ENCODE data around the gene ZNF554. TPM values are rescaled to one million over a fixed set of nuclear protein-coding genes. Genes with fewer than 3 reads are reported as not detected.

ZNF554 gene
- total RNA-seq, 1 donor from 2014 or later, result 6.9 TPM

- TF ChIP-seq POLR2A (IDR thresholded peaks at IDR 0.05) (no peak), POLR2AphosphoS5 (IDR thresholded peaks at IDR 0.05; ENCODE audit: insufficient read depth in 1 of 2, low read depth in 1 of 2) (no peak), CTCF (IDR thresholded peaks at IDR 0.05) (no peak)
- no peaks in the 10 kb centered on the region for H3K4me1 ChIP-seq
- no peaks in the 10 kb centered on the region for H3K9me3 ChIP-seq
- H3K27ac ChIP-seq, result no peak overlapping the region
- no peak for DNase-seq (ENCODE audit: extremely low spot score in 2 of 2)
- peaks cover 0 to 30% of the 10 kb centered on the region in 2 donors for H3K36me3 ChIP-seq
- intact Hi-C loops (cut with DNase I), result no loop called here
- no peak overlapping the region for H3K4me3 ChIP-seq
- H3K27me3 ChIP-seq, result no peaks in the 10 kb centered on the region
Observed at GRCh38 chr19:2793577-2793976, 26.1 kb upstream of the ZNF554 start.

GRCh38 chr19:2795827-2796658 is 23.6 kb upstream of the ZNF554 start:
- H3K36me3 ChIP-seq, result peaks cover 0 to 42% of the 10 kb centered on the region in 2 donors
- no peak overlapping the region for H3K4me3 ChIP-seq
- TF ChIP-seq POLR2A (IDR thresholded peaks at IDR 0.05) (no peak), POLR2AphosphoS5 (IDR thresholded peaks at IDR 0.05; ENCODE audit: insufficient read depth in 1 of 2, low read depth in 1 of 2) (no peak), CTCF (IDR thresholded peaks at IDR 0.05) (no peak)

GRCh38 chr19:2796659-2797266 is 22.9 kb upstream of the ZNF554 start:
- DNase-seq (ENCODE audit: extremely low spot score in 2 of 2), result no peak
- Histone ChIP-seq H3K27ac (no peak overlapping the region), H3K36me3 (peaks cover 0 to 46% of the 10 kb centered on the region in 2 donors), H3K4me1 (no peaks in the 10 kb centered on the region), H3K9me3 (no peaks in the 10 kb centered on the region), H3K27me3 (no peaks in the 10 kb centered on the region), H3K4me3 (no peak overlapping the region)
- intact Hi-C loops (cut with DNase I), result no loop called here
- TF ChIP-seq CTCF (IDR thresholded peaks at IDR 0.05) (no peak), POLR2A (IDR thresholded peaks at IDR 0.05) (no peak), POLR2AphosphoS5 (IDR thresholded peaks at IDR 0.05; ENCODE audit: insufficient read depth in 1 of 2, low read depth in 1 of 2) (no peak)

More at GRCh38 chr19:2795827-2796658, 23.6 kb upstream of the ZNF554 start:
- H3K4me1 ChIP-seq, result no peaks in the 10 kb centered on the region
- no peak for DNase-seq (ENCODE audit: extremely low spot score in 2 of 2)
- intact Hi-C loops (cut with DNase I), result no loop called here
- H3K27ac ChIP-seq, result no peak overlapping the region
- no peaks in the 10 kb centered on the region for H3K27me3 ChIP-seq
- no peaks in the 10 kb centered on the region for H3K9me3 ChIP-seq

GRCh38 chr19:2797280-2797679 is 22.4 kb upstream of the ZNF554 start:
- Histone ChIP-seq H3K9me3 (no peaks in the 10 kb centered on the region), H3K27ac (no peak overlapping the region), H3K4me1 (no peaks in the 10 kb centered on the region), H3K27me3 (no peaks in the 10 kb centered on the region), H3K4me3 (no peak overlapping the region), H3K36me3 (peaks cover 0 to 45% of the 10 kb centered on the region in 2 donors)
- DNase-seq (ENCODE audit: extremely low spot score in 2 of 2), result no peak
- intact Hi-C loops (cut with DNase I), result no loop called here
- TF ChIP-seq CTCF (IDR thresholded peaks at IDR 0.05) (no peak), POLR2AphosphoS5 (IDR thresholded peaks at IDR 0.05; ENCODE audit: insufficient read depth in 1 of 2, low read depth in 1 of 2) (no peak), POLR2A (IDR thresholded peaks at IDR 0.05) (no peak)
